ENCODE measurements around the gene MORF4L2. TPM values are rescaled to one million over a fixed set of nuclear protein-coding genes. Genes with fewer than 3 reads are reported as not detected.
"Not testable (repeated sequence)": the region's sequence is repeated elsewhere in the genome, so short reads cannot be mapped to it uniquely, and the experiment has no call there.

Gene MORF4L2
- polyA plus RNA-seq, 1 experiment, result 562 TPM

GRCh38 chrX:103640401-103641155 is 45.9 kb downstream of the MORF4L2 start:
- DNase-seq (ENCODE audit: low read depth, low spot score), result no peak
- no peak for TF ChIP-seq CTCF (IDR thresholded peaks at IDR 0.05; ENCODE audit: low read depth, low read length)
- H3K27me3 ChIP-seq (ENCODE audit: control insufficient read depth, insufficient read depth, low read length), result no peaks in the 10 kb centered on the region
- no peaks in the 10 kb centered on the region for H3K9me3 ChIP-seq (ENCODE audit: control insufficient read depth, insufficient read depth, low read length)
- CTCF ChIA-PET, result interaction anchor here (3.4 kb wide), 1 partner anchor 10 kb away, joined by 18 read pairs; no protein-coding TSS in a partner anchor
- no peak overlapping the region for H3K4me3 ChIP-seq (ENCODE audit: low read depth, low read length)
- POLR2A ChIA-PET, result no interaction called here
- H3K27ac ChIP-seq (ENCODE audit: low read depth, low read length), result no peak overlapping the region

GRCh38 chrX:103638479-103639346 is 47.8 kb downstream of the MORF4L2 start:
- ChIA-PET POLR2A (interaction anchor here (0.6 to 0.9 kb wide), 2 partner anchors 10 to 39 kb away, joined by 3 to 4 read pairs; partner anchors contain the start of gene TCEAL1), CTCF (interaction anchor here (3.4 kb wide), 1 partner anchor 8 kb away, joined by 18 read pairs; no protein-coding TSS in a partner anchor)
- not testable (repeated sequence) for H3K4me3 ChIP-seq (ENCODE audit: low read depth, low read length); H3K9me3 ChIP-seq (ENCODE audit: control insufficient read depth, insufficient read depth, low read length); H3K27me3 ChIP-seq (ENCODE audit: control insufficient read depth, insufficient read depth, low read length); H3K27ac ChIP-seq (ENCODE audit: low read depth, low read length); DNase-seq (ENCODE audit: low read depth, low spot score)

GRCh38 chrX:103637604-103638338 is 48.7 kb downstream of the MORF4L2 start:
- no peaks in the 10 kb centered on the region for H3K27me3 ChIP-seq (ENCODE audit: control insufficient read depth, insufficient read depth, low read length)
- no peaks in the 10 kb centered on the region for H3K9me3 ChIP-seq (ENCODE audit: control insufficient read depth, insufficient read depth, low read length)
- POLR2A ChIA-PET, result no interaction called here
- no peak for TF ChIP-seq CTCF (IDR thresholded peaks at IDR 0.05; ENCODE audit: low read depth, low read length)
- no peak overlapping the region for H3K27ac ChIP-seq (ENCODE audit: low read depth, low read length)
- H3K4me3 ChIP-seq (ENCODE audit: low read depth, low read length), result no peak overlapping the region
- no peak for DNase-seq (ENCODE audit: low read depth, low spot score)
- CTCF ChIA-PET, result interaction anchor here (3.4 kb wide), 1 partner anchor 8 kb away, joined by 18 read pairs; no protein-coding TSS in a partner anchor

GRCh38 chrX:103635436-103635835 is 51.1 kb downstream of the MORF4L2 start:
- Histone ChIP-seq H3K27me3 (ENCODE audit: control insufficient read depth, insufficient read depth, low read length) (no peaks in the 10 kb centered on the region), H3K4me3 (ENCODE audit: low read depth, low read length) (no peak overlapping the region), H3K27ac (ENCODE audit: low read depth, low read length) (no peak overlapping the region), H3K9me3 (ENCODE audit: control insufficient read depth, insufficient read depth, low read length) (no peaks in the 10 kb centered on the region)
- ChIA-PET CTCF (no interaction called here), POLR2A (no interaction called here)
- TF ChIP-seq CTCF (IDR thresholded peaks at IDR 0.05; ENCODE audit: low read depth, low read length), result no peak
- no peak for DNase-seq (ENCODE audit: low read depth, low spot score)

GRCh38 chrX:103631145-103631544 is 55.4 kb downstream of the MORF4L2 start:
- H3K27ac ChIP-seq (ENCODE audit: low read depth, low read length), result no peak overlapping the region
- no peaks in the 10 kb centered on the region for H3K9me3 ChIP-seq (ENCODE audit: control insufficient read depth, insufficient read depth, low read length)
- H3K27me3 ChIP-seq (ENCODE audit: control insufficient read depth, insufficient read depth, low read length), result no peaks in the 10 kb centered on the region
- no peak overlapping the region for H3K4me3 ChIP-seq (ENCODE audit: low read depth, low read length)
- DNase-seq (ENCODE audit: low read depth, low spot score), result no peak
- ChIA-PET CTCF (interaction anchor here (1.1 to 2.0 kb wide), 13 partner anchors 9 to 164 kb away, joined by 3 to 18 read pairs (median 8); no protein-coding TSS in a partner anchor), POLR2A (no interaction called here)
- no peak for TF ChIP-seq CTCF (IDR thresholded peaks at IDR 0.05; ENCODE audit: low read depth, low read length)
